ENCODE data around the gene ZFAND5. TPM values are rescaled to one million over a fixed set of nuclear protein-coding genes. Genes with fewer than 3 reads are reported as not detected.

Gene ZFAND5
- total RNA-seq, 4 donors from 2014 or later = 58.7 to 189 (median 160) TPM

DNA sequence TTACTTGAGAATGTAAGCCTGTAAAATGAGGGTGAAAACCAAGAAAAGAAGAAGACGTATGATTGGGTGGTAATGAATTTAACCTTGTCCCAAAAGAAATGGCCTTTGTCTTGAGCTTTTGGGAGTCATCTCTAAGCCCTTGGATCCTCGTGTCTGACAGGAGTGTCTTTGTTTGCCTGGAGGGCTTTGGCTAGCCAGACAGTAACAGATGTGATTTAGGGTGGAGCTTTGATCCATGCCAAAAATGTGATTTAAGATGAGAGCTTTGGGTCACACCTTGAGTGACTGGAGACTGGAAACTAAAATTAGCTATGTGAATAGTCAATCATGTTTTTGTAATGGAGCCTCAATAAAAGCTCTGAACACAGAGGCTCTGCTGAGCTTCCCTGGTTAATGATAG, 25.9 kb upstream of the ZFAND5 start:
- no peak for DNase-seq
- H3K27me3 ChIP-seq = no peaks in the 10 kb centered on the region
- H3K27ac ChIP-seq = no peak overlapping the region
- H3K4me1 ChIP-seq = no peaks in the 10 kb centered on the region
- H3K36me3 ChIP-seq = no peaks in the 10 kb centered on the region
- intact Hi-C loops (cut with DNase I; ENCODE audit: low total_unique reads) = no loop called here
- TF ChIP-seq POLR2A (IDR thresholded peaks at IDR 0.05) = no peak
- no peak for TF ChIP-seq CTCF (IDR thresholded peaks at IDR 0.05)
- H3K9me3 ChIP-seq = no peaks in the 10 kb centered on the region
- no peak overlapping the region for H3K4me3 ChIP-seq

- Histone ChIP-seq H3K4me1 (no peaks in the 10 kb centered on the region), H3K27ac (no peak overlapping the region), H3K36me3 (no peaks in the 10 kb centered on the region), H3K27me3 (no peaks in the 10 kb centered on the region), H3K9me3 (no peaks in the 10 kb centered on the region), H3K4me3 (no peak overlapping the region)
- no peak for DNase-seq
- intact Hi-C loops (cut with DNase I; ENCODE audit: low total_unique reads) = no loop called here
- TF ChIP-seq CTCF (IDR thresholded peaks at IDR 0.05) (no peak), POLR2A (IDR thresholded peaks at IDR 0.05) (no peak)
These were observed 21.2 kb upstream of the ZFAND5 start for GRCh38 chr9:72386186-72386585.

GRCh38 chr9:72384710-72385485, 19.9 kb upstream of the ZFAND5 start:
- no peak overlapping the region for H3K4me3 ChIP-seq
- no peaks in the 10 kb centered on the region for H3K36me3 ChIP-seq
- no peak overlapping the region for H3K27ac ChIP-seq
- no peaks in the 10 kb centered on the region for H3K9me3 ChIP-seq
- intact Hi-C loops (cut with DNase I; ENCODE audit: low total_unique reads) = no loop called here
- H3K27me3 ChIP-seq = no peaks in the 10 kb centered on the region
- TF ChIP-seq POLR2A (IDR thresholded peaks at IDR 0.05) (no peak), CTCF (IDR thresholded peaks at IDR 0.05) (no peak)
- no peaks in the 10 kb centered on the region for H3K4me1 ChIP-seq
- no peak for DNase-seq

GRCh38 chr9:72383978-72384709, 19.1 kb upstream of the ZFAND5 start:
- TF ChIP-seq CTCF (IDR thresholded peaks at IDR 0.05) = no peak
- TF ChIP-seq POLR2A (IDR thresholded peaks at IDR 0.05) = no peak
- no peak overlapping the region for H3K4me3 ChIP-seq
- H3K4me1 ChIP-seq = no peaks in the 10 kb centered on the region
- intact Hi-C loops (cut with DNase I; ENCODE audit: low total_unique reads) = no loop called here
- no peak for DNase-seq
- no peak overlapping the region for H3K27ac ChIP-seq
- no peaks in the 10 kb centered on the region for H3K27me3 ChIP-seq
- H3K36me3 ChIP-seq = no peaks in the 10 kb centered on the region
- no peaks in the 10 kb centered on the region for H3K9me3 ChIP-seq

GRCh38 chr9:72382405-72382804, 17.4 kb upstream of the ZFAND5 start:
- TF ChIP-seq CTCF (IDR thresholded peaks at IDR 0.05) (no peak), POLR2A (IDR thresholded peaks at IDR 0.05) (no peak)
- intact Hi-C loops (cut with DNase I; ENCODE audit: low total_unique reads) = no loop called here
- no peaks in the 10 kb centered on the region for H3K27me3 ChIP-seq
- no peaks in the 10 kb centered on the region for H3K9me3 ChIP-seq
- no peaks in the 10 kb centered on the region for H3K36me3 ChIP-seq
- DNase-seq = no peak
- H3K4me1 ChIP-seq = no peaks in the 10 kb centered on the region
- no peak overlapping the region for H3K27ac ChIP-seq
- no peak overlapping the region for H3K4me3 ChIP-seq
